Stimulated activated CD8-positive, alpha-beta memory T cell treated with anti-CD3 and anti-CD28 coated beads, Interleukin-4, amount 100 ng/mL, for 24 hours (primary cell): ENCODE measurements around the gene CPA3.

Source experiments
- DNase-seq: peaks from one replicate; pipeline ENCODE4 v3.0.0-alpha.2; 2020; ENCODE audit warnings: low read depth

CPA3 gene

DNA sequence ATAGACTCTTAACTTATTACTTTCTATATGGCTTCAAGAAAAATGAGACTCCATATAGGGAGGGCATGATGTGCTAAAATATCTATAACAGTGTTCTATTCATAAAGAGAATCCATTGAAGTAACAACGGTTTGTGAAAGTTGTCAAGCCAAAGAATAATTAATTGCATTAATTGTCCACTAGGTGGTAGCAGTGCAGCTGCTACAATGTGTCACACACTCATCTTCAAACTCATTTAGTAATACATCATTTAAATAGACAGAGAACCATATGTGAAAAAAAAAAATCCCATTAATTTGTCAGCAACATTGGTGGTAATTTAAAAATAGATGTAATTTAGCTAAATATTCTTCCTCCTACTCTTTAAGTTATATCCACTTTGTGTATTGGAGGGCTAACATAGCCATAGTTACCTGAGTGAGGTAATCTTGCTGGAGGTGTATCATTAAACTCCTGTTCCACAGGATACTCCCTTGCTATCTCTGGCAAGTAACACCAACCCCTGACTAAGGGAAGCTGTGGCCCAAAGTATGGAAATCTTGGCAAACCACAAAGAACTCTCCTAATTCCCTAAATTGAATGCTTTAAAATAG lies 3.7 kb upstream of the CPA3 start:
- no peak for DNase-seq

DNA sequence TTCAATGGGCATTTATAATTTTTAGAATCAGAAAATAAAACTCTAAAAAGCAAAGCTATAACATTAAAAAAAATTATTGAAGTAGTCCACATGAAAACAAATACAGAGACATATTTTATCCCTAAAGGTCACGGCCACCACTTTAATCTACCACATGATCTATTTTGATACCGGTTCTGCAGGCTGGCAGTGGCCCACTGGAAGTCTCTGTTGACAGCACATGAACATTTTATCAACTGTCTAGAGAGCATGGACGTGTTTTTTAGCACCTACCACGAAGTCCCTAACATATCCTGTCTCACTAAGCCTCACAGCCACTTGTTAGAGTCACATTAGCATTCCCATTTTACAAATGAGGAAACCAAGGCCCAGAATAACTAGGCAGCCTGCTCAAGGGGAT lies 1.8 kb upstream of the CPA3 start:
- DNase-seq: no peak

DNA sequence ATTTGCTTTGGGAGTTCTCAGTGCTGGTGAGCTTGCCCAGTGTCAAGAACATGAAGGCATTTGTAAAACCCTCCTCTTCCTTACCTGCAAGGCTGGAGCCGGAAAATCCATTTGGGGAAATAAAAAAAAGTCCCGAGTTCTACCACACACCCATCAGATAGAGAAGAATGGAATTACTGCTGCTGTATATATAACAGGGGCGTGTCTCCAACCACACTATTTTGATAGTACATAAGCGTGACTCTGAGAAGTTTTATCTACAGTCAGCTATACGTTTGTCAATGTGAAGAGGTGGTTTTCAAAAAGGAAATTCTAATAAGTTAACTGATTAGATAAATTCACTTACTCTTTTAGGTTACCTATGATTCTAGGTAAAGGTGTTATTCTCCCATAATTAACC lies 1.3 kb upstream of the CPA3 start:
- DNase-seq: no peak

DNA sequence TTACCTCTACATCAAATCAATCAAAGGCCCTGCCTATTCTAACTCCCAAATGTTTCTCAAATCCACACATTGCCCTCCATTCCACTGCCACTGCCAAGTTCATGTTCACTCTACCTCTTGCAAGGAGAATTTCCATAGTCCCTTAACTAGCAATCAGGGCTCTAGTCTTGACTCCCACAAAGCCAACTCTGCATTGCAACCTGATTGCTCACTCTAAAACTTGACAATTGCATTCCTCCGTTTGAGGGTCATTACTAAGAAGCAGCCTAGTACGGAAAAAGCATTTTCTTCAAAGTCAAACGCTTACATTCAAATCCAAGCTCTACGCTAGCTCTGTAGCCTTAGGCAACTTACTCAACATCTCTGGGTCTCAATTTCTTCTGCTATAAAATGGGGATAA lies 1.2 kb downstream of the CPA3 start:
- no peak for DNase-seq

DNA sequence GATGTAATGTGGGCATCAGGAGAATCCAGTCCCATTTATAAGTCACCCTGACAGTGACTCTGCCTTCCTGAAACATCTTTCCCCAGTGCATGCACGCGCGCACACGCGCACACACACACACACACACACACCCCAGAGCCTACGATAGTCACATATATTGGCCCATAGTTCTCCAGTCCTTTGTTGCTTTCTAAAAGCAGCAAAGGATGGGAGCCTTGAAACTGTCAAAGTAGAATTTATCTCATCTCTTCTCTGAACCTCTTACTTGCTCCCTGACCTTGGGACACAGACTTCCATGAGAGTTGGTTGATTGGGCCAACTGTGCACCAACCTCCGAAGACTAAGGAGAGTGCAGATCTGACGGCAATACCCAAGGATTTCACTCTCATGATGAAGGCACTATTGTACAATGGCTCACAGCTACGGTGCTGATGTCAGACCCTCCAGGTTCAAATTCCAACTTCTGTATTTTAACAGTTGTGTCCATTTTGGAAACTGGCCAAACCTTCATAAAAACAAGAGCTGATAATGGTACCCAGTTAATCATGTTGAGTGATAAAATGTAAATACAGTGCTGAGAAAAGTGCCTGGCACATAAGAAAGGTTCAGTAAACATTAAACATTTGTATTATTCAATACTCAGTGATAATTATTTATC lies 8.3 kb downstream of the CPA3 start:
- no peak for DNase-seq

DNA sequence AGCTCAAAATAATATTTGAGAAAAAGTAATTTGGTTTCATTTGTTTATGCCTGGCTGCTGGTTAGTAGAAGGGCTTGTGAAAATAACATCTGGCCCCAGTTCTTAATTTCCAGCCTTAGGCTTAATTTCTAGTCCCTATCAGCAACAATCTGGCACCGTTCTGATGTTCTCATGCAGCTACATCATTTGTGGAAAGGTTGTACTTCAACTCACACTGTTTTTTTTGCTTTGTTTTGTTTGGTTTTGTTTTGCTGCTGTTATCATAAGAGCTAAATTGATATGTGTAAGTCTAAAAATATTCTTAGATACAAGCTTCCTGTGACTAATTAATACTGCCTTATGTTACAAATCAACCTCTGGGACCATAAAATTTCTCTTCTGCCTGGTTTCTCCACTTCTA lies 8.9 kb downstream of the CPA3 start:
- DNase-seq: no peak

DNA sequence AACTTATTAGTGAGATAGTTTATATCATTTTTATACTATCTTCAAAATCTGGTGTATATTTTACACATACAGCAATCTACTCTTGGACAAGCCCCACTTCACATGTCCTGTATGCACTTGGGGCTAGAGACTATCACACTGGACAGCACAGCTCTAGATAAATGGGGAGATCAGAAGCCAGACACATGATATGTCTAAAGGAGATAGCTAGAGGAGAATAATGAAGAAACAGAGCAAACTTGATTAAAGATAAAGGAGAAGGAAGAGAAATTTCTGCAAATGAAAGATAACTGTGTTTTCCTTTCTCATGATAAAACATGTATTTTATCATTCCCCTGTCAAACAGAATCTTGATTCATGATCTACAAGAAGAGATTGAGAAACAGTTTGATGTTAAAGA lies 13.0 kb downstream of the CPA3 start:
- no peak for DNase-seq

DNA sequence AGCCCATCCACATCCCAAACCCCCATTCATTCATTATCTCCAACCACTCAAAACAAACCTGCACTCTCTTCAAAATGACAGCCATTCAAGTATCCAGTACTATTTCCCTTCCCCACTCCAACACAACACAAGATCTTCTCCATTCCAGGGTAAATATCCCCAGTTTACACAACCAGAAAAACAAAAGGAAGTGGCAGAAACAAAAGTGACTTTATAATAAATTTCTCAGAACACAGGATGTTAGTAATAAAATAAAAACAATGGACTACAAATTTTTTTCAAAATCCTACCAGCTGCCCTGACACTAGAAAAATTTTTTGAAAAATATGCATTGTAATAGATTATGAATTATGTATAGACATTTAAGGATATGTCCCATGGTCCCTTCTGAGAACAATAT lies 14.2 kb downstream of the CPA3 start:
- DNase-seq: no peak

DNA sequence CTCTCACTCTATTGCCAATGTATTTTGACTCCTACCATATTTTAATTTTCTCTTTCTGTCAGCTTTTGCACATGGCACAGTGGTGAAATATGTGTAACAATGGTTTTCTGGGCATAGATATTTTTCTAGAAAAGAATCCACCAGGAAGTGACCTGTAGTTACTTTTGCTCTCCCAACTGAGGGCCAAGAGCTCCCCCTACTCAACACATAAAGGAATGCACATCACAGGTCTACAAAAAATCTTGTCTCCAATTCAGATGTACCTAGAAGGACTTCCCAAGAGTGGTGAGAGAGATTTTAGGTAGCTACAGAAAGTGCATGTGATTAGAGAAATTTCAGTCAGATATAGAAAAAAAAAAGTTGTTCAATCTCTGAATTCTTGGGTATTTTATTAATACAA lies 15.6 kb downstream of the CPA3 start:
- DNase-seq: no peak

DNA sequence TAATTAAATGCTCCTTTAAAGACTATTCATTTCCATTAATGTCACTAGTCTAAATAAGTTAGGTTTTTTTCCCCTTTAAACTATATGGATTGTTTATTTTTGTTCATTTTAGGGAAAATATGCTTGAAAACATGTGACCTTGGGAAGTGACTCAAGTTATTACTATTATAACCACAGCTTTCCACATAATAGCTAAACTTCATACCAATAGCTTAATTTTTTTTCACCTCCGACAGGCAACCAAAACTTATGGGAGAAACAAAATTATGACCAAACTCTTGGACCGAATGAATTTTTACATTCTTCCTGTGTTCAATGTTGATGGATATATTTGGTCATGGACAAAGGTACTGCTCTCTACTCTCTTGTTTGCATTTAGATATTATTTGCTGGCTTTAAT lies 16.2 kb downstream of the CPA3 start:
- no peak for DNase-seq

DNA sequence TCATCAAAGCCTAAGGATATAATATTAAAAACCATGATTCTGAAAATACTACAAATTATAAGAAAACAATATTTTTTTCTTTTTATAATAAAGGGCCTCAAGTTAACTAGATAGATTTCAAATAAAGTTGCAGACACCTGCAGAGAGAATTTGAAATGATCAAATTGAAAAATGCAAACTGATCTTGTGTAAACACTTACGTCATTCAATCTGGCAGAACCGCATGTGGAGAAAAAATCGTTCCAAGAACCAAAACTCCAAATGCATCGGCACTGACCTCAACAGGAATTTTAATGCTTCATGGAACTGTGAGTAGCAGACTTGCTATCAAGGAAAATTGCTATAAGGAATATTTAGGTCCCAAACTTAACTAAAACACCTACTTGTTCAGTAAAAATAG lies 17.2 kb downstream of the CPA3 start:
- DNase-seq: no peak

DNA sequence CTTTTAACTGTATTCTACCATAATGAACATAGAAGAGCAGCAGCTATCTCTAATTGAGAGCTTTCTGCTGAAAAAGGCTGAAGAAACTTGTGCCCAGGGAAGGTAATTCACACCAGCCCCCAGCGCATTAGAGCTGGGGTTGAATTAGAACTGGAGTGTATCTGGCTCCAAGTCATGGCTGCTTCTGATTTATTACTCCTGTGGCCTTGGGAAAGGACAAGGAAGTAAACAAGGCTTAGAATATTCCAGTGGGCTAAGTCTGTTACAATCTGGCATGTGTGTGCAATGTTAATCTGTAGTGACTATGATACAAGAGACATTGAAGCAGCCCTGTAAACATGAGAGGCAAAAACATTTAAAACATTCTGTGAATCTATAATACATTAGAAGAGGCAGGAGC lies 18.1 kb downstream of the CPA3 start:
- DNase-seq: no peak

DNA sequence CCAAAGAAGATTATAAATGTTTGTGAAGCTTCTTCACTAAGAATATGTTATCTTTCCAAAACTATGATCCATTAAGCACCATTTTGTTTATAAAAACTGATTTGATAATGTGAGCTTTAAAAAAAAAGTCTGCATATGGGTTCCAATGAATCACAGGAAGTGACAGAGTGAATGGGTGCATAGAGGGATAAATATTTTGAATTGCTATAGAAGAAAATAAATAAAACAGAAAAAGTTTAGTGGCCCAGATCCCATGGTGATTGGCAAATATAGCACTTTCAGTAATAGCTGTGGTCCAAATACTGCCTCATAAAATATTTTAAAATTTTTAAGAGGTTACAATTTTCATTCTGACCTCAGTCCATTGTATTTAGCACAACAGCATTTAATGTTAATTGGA lies 19.2 kb downstream of the CPA3 start:
- DNase-seq: no peak

DNA sequence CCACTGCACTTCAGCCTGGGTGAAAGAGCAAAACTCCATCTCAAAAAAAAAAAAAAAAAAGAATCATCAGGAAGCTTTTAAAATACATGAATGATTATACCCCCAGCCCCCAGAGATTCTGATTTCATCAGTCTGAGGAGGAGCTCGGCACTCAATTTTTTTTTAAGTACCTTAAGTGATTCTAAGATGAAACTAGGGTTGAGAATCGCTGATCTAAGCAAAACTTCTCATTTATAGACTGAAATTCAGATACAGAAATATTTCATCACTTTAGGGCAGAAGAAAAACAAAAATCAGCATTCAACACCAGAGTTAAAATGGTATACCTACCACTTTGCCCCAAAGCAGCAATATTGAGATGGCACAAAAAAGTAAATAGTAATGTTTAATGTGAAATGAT lies 24.7 kb downstream of the CPA3 start:
- no peak for DNase-seq

DNA sequence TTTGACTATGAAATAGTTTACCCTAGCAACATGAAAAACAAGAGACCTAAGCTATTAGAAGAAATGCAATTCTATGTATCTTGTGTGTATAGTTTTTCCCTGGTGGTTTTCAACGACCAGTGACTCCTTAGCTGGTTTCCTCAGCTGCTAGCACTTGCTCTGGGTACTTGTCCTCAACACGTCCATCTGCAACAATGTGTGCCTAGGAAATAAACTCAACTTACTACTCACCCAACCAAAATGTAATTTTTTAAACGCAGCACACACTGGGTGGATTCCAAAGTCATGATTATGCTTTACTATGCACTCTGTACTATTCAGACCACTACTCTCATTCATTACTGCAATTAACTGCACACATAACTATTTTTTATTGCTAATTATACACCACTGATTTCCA lies 31.0 kb downstream of the CPA3 start:
- DNase-seq: no peak

DNA sequence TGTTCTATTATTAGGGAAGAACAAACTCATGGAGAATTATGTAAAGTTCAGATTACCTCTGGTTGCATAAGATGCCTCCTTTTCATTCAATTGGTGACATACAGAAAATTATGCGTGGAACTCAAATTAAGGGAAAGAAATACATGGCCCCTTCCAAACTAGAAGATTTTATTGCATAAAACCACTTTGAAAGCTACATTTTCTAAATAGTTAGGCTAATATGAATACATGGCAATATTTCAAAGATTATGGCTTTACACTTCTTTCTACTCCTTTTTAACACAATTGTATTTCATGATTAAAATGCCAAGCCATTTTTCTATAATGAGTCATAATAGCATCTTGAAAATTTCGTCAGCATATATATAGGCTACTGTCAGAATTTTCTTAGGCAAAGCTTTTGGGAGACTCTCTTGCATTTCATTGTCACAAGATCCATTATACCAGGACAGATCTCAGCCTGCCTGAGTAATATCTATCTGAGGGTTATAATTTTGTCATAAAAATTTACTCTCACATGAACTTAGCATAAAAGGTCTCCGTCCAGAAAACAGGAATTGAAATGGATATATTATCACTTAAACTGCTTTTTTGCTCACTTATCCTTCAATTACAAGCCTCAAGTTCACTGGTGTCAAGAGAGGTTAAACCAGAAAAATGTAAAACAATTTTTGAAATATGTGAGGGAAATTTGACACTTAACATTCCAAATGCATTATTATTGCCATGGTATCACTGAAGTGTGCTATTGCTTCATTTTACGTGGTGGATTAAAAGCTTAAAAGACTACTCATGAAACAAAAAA lies 37.1 kb downstream of the CPA3 start:
- DNase-seq: no peak

DNA sequence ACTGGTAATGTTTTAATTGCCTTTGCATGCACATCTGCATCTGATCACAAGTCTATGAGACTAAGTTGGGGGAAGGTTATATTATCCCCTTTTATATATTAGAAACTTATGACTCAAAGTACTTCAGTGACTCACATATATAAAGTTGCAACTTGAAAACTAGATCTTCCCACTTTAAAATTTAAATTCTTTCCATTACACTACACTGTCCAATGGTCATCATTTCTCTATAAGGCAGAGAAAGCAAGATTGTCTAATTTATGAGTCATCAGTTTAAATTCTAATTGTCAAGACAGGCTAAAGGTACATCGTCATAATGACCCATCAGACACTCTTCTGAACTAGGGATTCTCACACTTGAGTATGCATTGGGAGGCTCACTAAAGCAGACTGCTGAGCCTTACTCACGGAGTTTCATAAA lies 37.9 kb downstream of the CPA3 start:
- no peak for DNase-seq

DNA sequence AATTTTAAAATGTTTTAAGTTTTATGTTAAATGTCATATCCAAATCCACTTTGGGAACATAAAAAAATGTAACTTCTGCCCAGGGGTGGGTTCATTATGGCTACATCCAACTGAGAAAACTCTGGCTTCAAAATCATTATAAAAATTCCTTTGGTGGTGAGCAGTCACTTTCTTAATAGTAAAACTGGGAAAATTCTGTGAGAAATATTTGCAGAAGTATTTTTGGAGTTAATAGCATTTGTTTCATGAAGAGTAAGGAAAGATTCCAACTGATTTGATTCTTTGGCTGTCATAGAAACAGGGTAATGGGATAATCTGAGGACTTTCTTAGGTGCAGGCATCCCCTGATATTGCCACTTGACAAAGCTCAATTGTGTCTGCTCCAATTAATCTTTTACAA lies 38.8 kb downstream of the CPA3 start:
- no peak for DNase-seq

DNA sequence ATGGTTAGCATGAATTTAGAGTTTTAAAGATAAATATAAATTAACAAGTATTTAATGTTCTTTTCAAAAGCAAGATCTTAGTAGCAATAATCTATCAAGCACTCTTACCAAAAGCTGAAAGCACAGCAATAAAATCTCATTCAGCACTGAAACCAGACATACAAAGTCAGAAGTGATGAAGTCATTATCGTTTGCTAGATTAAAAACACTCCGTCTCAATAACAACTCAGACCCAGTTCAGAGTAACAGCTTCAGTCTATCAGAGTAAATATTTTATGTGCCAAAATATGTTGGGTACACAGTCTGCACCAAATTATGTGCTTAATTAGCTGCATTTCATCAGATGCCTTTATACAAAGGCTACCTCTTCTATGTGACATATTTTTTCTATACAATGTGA lies 41.6 kb downstream of the CPA3 start:
- no peak for DNase-seq

DNA sequence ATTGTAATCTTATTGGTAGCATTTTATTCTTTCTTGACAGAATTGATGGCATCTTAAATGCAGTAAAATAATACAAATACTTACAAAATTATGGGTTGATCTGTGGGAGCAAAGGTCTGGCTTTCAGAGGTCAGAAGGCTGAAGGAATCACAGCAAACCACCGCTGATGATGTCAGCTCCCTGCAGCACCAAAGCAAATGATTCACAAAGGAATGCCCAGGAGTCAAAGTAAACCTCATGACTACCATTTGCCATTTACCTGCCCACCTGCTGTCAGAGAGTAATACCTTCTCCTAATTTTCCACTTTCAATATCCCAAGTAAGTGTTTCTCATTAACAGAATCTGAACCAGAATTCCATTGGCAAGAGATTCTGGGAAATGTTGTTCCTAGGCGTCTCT lies 46.1 kb downstream of the CPA3 start:
- DNase-seq: no peak

DNA sequence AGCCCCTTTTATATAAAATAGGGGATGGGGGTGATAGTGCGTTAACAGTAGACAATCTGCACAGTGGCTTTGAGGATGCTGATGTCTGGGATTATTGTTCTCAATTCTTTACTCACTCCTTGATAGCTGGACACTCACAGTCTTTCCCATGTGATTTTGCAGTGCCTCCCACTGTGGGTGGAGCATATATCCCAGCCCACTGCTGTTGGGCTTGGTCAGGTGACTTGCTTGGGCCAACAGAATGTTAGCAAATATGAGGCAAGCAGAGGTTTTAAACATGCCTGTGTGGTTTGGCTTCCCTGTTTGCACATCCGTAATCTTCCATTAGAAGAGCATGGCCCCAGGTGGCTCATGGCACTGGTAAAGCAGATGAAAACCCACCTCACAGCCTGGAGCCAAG lies 46.5 kb downstream of the CPA3 start:
- DNase-seq: no peak

DNA sequence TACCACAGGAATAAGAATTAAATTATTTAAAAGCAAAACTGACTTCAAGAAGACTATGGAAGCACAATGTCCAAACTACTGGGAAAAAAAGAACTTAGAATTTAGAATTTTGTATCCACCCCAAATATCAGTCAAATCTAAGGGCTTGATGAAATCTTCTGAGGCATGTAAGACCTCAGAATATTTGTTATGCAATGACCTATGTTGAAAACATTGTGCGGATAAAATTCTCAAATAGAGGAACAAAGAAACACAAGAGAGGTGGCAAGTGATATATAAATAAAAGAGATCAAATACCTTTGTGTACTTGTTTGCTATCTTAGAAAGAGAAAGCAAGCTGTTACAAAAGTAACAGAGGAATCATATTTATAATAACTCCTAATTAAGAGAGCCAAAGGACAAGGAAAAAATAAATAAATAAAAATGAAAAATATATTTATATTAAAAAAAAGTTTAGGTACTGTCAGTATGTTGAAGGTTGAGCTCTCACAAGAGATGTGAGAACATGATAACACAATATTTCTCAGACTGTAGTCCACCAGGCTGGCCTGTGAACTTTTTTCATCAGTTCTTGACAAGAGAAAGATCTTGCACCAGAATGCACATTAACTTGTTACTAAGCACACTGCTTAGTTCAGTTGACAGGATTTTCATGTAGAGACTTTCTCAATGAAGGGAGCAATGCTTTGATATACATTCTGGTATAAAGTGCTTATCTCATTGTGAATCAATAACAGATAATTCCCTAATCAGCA lies 50.0 kb downstream of the CPA3 start:
- DNase-seq: no peak

DNA sequence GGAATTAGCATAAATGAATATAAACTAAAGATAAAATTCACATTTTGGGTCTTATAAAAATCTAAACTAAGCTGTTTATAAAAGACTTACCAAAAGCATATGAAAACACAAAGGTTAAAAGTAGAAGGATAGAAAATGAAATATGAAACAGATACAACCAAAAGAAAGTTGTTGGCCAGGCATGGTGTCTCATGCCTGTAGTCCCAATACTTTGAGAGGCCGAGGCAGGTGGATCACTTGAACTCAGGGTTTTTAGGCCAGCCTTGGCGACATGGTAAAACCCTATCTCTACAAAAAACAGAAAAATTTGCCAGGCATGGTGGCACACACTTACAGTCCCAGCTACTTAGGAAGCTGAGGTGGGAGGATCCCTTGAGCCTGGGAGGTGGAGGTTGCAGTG lies 51.0 kb downstream of the CPA3 start:
- DNase-seq: no peak
